Mesothelial cell of epicardium (in vitro differentiated cells): ENCODE measurements around the gene SPON2. TPM values are rescaled to one million over a fixed set of nuclear protein-coding genes. Genes with fewer than 3 reads are reported as not detected.

ENCODE experiments used
- DNase-seq, 2 experiments: peaks; one replicate each; pipeline ENCODE4 v3.0.0; 2021; ENCODE audit warnings: low spot score in 2 of 2; ENCODE audit not compliant: unreplicated experiment in 2 of 2
- H3K27ac Mint-ChIP-seq: 2 replicates; pipeline ENCODE4 v1.8.0; 2021; ENCODE audit warnings: mixed read lengths
- H3K27me3 Mint-ChIP-seq: 2 replicates; pipeline ENCODE4 v1.8.0; 2021; ENCODE audit warnings: low read depth, mixed read lengths
- H3K36me3 Mint-ChIP-seq: 2 replicates; pipeline ENCODE4 v1.8.0; 2021; ENCODE audit warnings: mixed read lengths
- H3K4me1 Mint-ChIP-seq: 2 replicates; pipeline ENCODE4 v1.8.0; 2021; ENCODE audit warnings: mixed read lengths
- H3K4me3 Mint-ChIP-seq: 2 replicates; pipeline ENCODE4 v1.8.0; 2021; ENCODE audit warnings: mild to moderate bottlenecking, moderate library complexity, mixed read lengths
- H3K9me3 Mint-ChIP-seq: 2 replicates; pipeline ENCODE4 v1.8.0; 2021; ENCODE audit warnings: mixed read lengths
- total RNA-seq: library from RNA; stranded (reverse); gene quantifications from 3 replicates; pipeline ENCODE4 v1.2.1, GENCODE V29; 2021
- TF ChIP-seq, protein P1 (sequence below): fragments of 200-600 bp; sonication (generic); IDR thresholded peaks from one replicate; pipeline ENCODE4 v1.5.0; 2021; ENCODE audit warnings: antibody characterized with exemption; ENCODE audit not compliant: unreplicated experiment

The SPON2 gene
- total RNA-seq, 1 donor from 2014 or later, result 56.4 TPM

DNA sequence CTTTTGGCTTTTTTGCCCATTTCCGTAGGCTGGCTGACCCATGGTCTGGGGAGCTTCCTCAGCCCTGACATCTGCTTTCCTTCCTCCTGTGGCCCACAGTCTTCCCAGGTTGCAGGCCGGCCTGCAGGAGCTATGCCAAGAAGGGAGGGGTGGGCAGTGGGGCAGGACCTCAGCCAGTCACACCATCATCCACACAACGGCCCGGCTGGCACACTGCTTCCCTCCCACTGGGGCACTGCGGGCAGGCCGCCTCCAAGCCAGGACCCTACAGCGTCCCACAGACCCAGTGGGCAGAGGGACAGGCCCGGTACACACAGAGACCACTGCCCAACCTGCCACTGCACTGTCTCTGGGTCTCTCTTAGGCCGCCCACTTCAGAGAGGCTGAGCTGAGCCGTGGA is 38.6 kb upstream of the SPON2 start:
- no peak for DNase-seq
- no peak overlapping the region for H3K27ac Mint-ChIP-seq
- TF ChIP-seq, protein P1, sequence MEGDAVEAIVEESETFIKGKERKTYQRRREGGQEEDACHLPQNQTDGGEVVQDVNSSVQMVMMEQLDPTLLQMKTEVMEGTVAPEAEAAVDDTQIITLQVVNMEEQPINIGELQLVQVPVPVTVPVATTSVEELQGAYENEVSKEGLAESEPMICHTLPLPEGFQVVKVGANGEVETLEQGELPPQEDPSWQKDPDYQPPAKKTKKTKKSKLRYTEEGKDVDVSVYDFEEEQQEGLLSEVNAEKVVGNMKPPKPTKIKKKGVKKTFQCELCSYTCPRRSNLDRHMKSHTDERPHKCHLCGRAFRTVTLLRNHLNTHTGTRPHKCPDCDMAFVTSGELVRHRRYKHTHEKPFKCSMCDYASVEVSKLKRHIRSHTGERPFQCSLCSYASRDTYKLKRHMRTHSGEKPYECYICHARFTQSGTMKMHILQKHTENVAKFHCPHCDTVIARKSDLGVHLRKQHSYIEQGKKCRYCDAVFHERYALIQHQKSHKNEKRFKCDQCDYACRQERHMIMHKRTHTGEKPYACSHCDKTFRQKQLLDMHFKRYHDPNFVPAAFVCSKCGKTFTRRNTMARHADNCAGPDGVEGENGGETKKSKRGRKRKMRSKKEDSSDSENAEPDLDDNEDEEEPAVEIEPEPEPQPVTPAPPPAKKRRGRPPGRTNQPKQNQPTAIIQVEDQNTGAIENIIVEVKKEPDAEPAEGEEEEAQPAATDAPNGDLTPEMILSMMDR, result no peak
- H3K9me3 Mint-ChIP-seq, result no peaks in the 10 kb centered on the region
- no peak overlapping the region for H3K4me3 Mint-ChIP-seq
- H3K36me3 Mint-ChIP-seq, result peaks cover 2% of the 10 kb centered on the region
- H3K27me3 Mint-ChIP-seq, result no peaks in the 10 kb centered on the region
- H3K4me1 Mint-ChIP-seq, result peaks cover 4% of the 10 kb centered on the region

DNA sequence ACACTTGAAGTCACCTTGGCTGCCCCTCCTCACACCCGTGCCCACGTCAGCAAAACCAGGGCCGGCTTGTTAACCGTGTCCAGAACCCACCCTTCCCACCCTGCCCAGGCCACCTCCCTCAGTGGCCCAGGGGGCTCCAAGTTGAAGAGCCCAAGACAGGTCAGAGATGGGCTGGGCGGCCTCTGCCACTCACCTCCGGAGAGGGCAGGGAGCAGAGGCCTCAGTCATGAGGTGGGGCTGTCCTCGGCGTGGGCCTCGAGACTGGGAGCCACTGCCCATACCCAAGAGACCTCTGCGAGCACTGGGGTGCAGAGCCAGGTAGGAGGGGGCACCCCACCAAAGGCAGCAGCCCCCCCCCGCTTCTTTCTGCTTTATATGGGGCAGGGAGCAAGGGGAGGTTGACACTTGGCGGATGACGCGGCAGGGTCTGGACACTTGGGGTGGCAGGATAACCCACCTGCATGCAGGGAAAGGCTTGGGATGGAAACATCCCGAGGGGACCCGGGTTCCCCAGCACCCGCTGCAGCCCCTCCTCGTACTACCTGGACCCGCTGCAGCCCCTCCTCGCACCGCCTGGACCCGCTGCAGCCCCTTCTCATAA is 38.0 kb upstream of the SPON2 start:
- TF ChIP-seq, protein P1, result no peak
- Mint-ChIP-seq H3K4me1 (peaks cover 4% of the 10 kb centered on the region), H3K36me3 (peaks cover 2% of the 10 kb centered on the region), H3K27me3 (no peaks in the 10 kb centered on the region), H3K9me3 (no peaks in the 10 kb centered on the region), H3K4me3 (no peak overlapping the region), H3K27ac (no peak overlapping the region)
- no peak for DNase-seq

DNA sequence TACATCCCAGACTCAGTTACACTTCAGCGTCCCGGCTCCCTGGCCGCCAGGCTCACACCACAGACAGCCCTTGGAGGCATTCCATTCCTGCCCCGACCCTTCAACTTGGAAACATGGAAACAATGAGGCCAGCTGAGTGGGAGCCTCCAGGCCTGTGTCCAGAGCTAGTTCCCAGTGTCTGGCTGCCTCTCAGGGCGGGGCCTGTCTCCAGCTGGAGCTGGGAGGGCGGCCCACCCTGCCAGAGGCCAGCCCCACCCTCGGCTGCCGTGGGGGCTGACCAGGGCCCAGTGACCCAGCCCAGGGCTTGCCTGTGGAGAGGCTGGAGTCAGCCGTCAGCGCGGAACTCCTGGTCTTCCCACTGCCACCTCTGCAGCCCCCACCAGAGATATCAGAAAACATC is 37.4 kb upstream of the SPON2 start:
- Mint-ChIP-seq H3K27ac (peak overlapping the region; percentile 82), H3K4me3 (no peak overlapping the region), H3K36me3 (peaks cover 2% of the 10 kb centered on the region), H3K27me3 (no peaks in the 10 kb centered on the region), H3K4me1 (peaks cover 4% of the 10 kb centered on the region), H3K9me3 (no peaks in the 10 kb centered on the region)
- no peak for DNase-seq
- TF ChIP-seq, protein P1, result no peak

DNA sequence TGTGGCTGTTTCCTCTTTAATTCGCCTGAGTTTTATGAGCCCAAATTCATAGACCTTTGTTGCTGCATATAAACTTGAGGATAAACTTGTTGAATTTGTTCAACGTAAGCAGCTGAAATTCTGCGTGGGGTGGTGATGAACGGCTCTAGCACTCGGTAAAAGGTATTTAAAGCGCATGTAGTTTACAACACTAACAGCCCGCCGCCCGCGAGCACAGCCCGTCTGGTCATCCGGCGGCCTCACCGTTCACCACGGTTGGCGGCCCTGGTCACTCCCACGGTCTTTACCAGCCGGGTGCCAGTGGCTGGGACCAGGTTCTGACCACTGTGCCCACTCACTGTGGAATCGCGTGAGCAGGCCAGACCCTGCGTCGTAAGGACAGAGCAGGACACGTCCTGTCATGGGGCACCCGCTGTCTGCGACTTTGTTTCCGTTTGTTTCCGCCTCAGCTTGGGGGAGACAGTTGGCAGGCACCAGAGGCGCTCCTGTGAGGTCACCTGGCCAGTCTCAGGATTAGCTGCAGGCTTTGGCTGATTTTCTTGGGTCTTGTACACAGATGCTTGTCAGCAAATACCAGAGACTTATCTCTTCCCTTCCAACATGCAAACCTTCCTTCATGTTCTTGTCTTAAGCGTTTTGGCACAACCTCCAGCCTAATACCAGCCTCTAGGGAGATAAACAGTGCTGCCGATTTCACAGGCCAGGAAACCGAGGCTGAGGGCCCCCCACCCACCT is 36.8 kb upstream of the SPON2 start:
- Mint-ChIP-seq H3K27ac (peak overlapping the region; percentile 71), H3K9me3 (no peaks in the 10 kb centered on the region), H3K4me3 (no peak overlapping the region), H3K36me3 (peaks cover 2% of the 10 kb centered on the region), H3K27me3 (no peaks in the 10 kb centered on the region), H3K4me1 (peaks cover 6% of the 10 kb centered on the region)
- TF ChIP-seq, protein P1, result no peak
- DNase-seq, result no peak

DNA sequence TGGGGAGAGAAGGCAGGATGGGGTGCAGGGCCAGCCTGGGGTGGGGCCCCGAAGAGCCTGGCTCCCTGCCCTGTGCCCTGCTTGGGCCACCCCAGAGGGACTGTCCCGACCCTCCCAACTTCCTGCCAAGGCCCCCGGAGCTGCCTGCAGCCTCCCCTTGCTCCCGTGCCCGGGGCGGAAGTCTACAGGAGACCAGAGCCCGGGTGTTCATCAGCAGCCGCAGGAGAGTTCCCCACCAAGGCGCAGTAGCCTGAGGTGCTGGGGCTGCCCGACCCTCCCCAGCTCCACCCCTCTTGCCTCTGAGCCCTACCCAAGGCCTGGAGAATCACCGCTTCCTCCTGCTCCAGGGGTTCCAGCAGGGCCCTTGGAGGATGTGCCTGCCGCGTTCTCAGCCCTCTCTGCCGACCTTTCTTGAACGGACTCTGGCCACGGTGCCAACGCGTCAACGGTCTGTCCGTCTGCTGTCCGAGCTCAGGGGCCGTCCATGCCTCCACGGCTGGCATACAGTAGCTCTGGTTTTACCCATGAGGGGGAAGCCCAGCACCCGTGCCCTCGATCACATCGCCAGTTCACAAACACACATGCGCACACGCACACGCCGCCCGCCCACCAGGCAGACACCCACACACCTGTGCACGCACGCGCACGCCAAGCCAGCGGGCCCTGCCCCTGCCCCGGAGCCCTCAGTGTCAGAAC is 36.0 kb upstream of the SPON2 start:
- TF ChIP-seq, protein P1, result no peak
- DNase-seq, result no peak
- H3K9me3 Mint-ChIP-seq, result no peaks in the 10 kb centered on the region
- peaks cover 6% of the 10 kb centered on the region for H3K4me1 Mint-ChIP-seq
- peak overlapping the region; percentile 71 for H3K27ac Mint-ChIP-seq
- peaks cover 2% of the 10 kb centered on the region for H3K36me3 Mint-ChIP-seq
- H3K4me3 Mint-ChIP-seq, result no peak overlapping the region
- H3K27me3 Mint-ChIP-seq, result no peaks in the 10 kb centered on the region
